GM18909 (cell line): ENCODE measurements around the gene STEAP1B.
A peak's percentile ranks its signal among the peaks of the same experiment; 100 is the strongest.
"Not testable (repeated sequence)": the region's sequence is repeated elsewhere in the genome, so short reads cannot be mapped to it uniquely, and the experiment has no call there.

Experiments
- ATAC-seq: cut with Tn5 transposase; IDR thresholded peaks from one replicate; pipeline ENCODE4 v1.9.1; 2021; ENCODE audit warnings: mild to moderate bottlenecking; ENCODE audit not compliant: unreplicated experiment, poor library complexity

STEAP1B gene

DNA sequence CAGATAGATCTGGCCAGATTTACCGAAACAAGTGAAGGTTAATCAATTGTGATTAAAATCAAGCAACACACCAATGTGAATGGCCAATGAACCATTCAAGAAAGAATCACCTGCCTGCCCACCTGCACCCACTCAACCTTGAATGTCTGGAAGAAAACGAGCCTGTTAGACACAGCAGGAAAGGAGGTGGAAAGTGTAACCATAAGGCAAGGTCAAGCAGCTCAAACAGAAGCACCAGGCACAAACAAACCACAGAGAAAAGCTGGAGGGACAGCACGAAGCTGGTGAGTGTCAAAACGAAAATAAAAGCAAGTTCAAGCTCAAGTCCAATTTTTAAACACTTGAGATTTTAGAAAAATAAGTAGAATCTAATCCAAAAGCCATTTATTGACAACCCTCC, 64.9 kb downstream of the STEAP1B start:
- ATAC-seq: peak; percentile 78

DNA sequence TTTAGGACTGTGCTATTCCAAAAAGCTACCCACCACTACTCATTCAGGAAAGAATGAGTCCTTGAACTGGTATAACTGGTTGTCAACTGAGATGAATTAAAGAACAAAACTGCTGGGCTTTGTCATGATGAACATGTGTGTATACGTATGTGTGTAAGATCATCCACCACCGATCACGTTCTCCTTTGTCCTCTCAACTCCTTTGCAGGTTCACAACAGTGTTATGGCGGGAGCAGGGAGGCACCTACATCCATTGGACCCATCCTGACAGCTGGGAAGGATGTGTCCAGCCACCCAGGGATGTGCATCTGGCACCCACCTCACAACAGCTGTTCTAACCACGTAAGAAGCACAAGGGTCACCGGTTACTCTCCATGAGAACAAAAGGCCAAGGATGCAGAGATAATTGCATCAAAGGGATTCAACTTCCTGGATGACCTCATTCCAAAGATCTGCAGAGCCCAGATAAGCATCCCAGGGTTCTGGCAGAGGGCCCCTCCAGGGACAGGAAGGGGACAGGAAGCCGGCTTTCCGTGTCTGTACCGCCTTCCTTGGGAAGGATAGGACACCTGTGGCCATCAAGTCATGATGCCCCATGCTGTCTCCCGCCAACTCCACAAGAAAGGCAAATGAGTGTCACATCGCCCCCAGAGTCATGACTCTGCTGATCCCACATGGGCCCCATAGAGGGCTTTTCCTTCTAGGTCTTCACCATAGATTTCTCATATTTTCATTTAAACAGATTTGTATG, 66.1 kb downstream of the STEAP1B start:
- ATAC-seq: no peak

DNA sequence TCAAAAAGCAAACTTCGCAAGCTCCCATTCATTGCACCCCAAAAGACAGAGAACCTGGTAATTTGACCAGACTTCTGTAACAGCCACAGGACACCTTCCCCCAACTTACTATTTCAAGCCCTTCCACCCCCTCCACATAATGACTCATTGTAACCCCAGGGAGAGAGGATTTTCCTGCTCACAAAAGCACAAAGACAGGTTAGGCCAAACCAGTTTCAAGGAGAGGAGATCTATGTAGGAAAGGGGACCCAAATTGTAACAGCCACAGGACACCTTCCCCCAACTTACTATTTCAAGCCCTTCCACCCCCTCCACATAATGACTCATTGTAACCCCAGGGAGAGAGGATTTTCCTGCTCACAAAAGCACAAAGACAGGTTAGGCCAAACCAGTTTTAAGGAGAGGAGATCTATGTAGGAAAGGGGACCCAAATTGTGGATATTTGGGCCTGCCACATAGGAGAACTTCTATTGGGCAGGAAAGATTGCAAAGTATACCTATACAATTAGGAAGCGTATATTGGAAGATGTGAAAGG, 66.8 kb downstream of the STEAP1B start:
- ATAC-seq: not testable (repeated sequence)

DNA sequence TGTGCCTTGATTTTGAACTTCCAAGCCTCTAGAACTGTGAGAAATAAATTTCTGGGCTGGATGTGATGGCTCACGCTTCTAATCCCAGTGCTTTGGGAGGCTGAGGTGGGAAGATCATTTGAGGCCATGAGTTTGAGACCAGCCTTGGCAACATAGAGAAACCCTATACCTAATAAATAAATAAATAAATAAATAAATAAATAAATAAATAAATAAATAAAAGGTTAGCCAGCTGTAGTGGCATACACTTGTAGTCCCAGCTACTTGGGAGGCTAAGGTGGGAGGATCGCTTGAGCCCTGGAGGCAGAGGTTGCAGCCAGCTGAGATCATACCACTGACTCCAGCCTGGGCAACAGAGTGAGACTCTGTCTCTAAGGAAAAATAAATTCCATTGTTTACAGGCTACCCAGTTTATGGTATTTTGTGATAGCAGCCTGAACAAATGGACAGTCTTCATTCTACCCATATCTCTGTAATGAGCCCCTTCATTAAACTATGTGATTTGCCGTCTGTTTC, 67.7 kb downstream of the STEAP1B start:
- ATAC-seq: no peak

DNA sequence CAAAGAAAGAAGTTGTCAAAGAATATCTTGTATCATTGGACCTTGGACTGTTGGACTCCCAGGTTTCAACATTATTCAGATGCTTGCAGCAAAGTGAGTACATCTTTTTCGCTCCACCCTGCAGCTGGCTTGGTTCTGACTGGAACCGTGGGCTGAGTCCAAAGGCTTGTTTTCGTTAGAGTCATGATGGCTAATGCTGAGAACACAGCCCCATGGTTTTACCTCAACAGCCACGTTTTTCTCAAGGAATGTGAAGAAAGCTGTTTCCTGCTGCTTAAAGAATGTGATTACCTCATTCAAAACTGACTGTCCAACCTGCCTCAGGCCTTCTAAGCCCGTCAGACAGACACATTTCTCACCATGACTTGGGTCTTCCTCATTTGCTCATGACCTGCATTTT, 69.5 kb downstream of the STEAP1B start:
- no peak for ATAC-seq

DNA sequence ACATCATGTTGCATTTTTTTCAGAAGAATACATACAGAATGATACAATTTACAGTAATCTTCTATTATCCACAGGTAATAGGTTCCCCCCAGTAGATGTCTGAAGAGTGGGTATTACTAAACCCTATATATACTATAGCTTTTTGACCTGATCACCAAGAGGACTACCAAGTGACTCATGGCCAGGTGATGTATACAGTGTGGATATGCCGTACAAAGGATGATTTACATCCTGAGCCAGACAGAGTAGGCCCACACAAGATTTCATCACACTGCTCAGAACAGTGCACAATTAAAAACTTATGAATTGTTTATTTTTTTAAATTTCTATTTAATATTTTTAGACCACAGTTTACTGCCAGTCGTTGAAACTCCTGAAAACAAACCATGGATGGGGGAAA, 70.6 kb downstream of the STEAP1B start:
- no peak for ATAC-seq

DNA sequence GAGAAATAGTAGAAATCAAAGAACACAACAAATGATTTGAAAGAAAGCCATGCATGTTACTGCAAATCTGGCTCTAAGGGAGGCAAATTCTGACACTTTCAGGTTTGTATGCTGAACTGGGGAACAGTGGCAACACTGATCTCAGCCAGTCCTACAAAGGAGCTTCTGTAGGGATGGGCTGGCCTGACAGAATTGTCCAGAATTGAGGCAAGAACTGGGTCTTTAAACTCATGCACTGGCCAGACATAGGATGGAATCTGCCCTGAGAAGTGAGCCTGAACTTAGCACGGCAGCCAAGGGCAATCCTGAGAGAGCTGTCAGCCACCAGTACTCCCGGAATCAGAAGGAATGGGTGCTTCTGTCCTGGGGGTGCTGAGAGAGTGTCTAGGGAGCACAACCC, 72.1 kb downstream of the STEAP1B start:
- no peak for ATAC-seq

DNA sequence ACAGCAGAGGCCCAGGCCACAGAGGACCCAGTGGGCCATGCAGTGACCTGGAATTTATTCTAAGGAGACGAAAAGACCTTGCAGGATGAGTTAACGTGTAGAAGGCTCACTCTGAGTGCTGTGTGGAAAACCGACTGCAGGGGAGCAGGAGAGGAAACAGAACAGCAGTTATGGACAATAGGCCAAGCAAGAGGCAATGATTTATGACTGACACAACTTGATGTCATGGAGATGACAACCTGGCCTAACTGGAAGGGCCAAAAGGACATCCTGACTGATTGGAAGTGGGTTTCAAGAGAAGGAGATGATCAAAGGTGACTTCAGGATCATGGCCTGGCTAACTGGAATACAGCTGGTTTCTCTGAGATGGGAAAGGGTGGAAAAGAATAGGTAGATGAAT, 72.9 kb downstream of the STEAP1B start:
- no peak for ATAC-seq

DNA sequence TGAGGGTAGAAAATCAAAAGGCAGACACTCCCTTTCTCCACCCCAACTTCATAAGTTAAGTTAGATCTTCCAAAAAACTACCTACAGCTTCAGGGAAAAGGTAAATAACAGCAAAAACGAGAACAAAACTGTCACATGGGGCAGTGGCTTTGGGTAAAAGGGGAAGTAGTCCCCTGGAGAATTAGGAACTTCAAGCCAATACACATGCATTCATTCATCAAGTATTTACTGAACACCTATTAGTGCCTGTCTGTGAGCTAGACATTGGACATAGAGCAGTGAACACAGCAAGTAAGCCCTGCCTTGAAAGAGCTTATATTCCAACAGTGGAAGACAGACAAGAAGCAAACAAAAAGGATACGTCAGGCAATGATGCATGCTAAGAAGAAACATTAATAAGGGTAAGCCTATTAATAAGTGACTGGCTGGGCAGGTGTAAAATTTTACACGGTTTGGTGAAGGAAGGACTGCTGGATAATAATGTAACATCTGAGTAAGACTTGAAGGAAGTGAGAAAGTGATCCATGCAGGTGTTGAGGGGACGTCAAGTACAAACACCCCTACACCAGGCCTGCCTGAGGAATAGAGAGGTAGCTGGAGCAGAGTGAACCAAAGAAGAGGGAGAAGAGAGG, 73.4 kb downstream of the STEAP1B start:
- ATAC-seq: peak; percentile 65

DNA sequence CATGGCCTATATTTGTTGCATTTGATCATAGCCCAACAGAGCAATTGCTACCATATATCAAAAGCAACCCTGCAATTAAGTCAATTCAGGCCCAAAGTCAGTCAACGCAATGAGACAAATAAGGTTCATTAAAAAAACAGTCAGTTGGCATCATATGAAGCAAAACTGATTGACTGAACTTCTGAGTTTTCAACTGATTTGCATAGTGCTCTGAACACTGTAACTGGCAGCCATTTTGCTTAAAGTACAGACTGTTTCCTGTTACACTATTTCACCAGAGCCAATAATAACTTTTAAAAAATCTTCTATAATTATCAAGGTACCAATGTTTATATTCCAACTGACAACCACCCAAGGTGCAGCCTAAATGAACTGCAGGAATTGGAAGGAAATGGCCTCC, 74.6 kb downstream of the STEAP1B start:
- no peak for ATAC-seq

DNA sequence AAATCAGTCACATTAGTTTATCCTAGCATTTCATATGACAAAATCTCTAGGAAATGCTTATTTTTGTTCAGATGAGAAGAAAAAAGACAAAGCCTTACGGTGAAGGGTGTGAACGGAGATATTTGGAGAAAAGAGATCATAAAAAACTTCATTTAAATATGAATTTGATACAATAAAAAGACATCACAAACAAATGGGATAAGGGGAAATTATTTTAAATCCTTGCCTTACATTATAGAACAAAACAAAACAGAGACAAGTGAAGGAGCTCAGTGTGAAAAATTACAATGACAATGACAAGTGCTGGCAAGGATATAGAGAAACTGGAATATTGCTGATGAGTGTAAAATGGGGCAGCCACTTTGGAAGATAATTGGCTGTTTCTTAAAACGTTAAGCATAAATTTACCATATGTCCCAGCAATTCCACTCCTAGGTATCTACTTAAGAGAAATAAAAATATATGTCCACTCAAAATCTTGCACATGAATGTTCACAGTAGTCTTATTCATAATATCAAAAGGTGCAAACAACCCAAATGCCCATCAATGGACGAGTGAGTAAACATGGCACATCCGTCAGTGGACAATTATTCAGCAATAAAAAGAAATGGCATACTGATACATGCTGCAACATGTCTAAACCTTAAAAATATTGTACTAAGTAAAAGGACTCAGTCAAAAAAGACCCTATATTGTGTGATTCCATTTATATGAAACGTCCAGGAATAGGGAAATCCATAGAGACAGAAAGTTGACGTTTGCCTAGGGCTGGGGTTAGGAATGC, 77.0 kb downstream of the STEAP1B start:
- no peak for ATAC-seq

DNA sequence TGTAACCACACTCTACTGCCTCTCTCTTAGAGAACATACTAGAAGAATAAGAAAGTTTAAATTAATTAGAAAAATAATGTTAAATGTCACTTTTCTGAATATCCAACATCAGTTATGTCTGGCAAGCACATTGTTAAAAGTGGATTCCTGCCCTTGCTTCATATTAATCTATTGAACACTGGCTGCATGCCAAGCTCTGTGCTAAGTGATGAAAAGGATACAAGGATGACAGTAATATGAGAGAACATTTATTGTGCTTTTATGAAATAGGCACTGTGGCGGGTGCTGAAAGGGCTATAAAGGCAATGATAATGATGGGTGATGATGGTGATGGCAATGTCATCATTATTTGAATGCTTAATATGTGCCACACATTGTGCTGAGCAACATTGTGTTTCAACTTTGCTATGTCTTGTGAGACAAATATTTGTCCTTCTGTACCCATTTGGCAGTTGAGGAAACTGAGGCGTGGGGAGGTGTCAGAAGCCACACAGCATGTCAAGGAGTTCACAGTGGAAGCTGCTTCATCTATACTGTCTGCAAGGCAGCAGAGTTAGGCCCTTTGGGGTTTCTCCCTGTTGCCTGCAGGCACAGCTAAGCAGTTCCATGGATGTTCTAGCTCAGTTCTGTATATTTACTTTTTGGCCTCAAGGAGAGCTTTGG, 78.9 kb downstream of the STEAP1B start:
- no peak for ATAC-seq

DNA sequence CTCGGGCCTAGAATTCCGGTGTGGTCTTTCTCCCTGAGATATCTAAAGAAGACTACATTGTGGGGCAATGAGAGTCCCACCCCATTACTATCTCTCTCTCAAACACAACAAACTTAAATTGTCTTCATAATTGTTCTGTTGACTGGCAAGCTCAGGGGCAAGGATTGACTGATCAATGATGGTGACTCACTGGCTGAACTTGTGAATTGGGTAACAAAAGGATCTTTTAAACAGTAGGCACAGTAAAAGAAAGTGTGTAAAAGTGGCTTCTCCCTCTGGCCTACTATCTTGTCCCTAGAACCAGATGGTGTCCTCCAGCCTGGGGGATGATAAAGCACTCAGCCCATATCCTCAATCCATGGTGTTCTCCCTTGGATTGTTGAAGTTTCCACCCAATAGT, 80.0 kb downstream of the STEAP1B start:
- no peak for ATAC-seq

DNA sequence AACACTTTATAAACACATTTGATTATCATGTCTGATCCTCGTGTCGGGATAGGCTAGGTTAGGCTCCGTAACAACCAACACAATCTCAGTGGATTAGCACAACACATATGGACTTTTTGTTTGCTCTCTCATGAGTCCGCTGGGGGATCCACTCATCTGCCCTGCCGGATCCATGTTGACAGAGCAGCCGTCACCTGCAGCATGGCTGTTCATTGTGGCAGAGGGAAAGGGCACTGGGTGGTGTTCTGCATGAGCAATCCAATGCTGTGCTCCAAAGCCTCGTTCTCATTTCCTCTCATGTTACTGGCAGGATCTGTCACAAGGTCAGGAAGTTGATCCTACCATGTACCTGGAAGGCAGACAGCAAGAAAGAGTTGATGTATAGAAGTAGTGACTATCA, 80.5 kb downstream of the STEAP1B start:
- no peak for ATAC-seq

DNA sequence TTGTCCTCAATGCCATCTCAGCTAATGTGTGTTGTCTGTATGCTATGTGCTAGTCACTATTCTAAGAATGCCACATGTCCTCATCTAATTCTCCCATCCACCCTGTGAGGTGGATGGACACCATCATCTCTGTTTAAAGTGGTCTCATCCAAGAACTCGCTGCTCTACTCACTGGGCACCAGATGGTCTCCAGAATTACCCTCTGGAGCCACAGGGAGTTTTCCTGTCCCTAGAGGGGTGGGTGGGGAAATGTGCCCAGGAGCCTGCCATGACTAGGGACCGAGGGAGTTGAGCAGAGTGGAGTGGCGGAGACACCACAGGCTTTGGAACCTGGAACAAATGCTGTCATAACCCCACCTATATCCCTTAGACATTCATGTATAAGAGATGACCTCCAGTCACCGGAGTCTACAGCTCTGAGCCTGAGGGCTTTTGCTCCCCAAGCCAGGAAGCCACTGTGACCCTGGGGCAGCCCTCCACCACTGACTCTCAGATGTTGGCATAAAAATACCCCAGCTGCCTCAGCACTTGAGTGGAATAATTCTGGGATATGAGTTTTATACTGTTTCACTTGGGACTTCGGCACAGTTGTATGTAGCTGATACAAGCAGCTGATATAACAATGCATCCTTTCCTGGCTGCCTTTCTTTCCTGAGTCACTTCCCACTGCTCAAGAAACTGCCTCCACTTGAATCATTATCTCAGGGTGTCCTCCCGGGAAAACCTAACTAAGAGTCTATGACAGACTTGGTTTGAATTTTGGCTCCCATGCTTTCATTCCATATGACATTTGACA, 81.5 kb downstream of the STEAP1B start:
- ATAC-seq: no peak

DNA sequence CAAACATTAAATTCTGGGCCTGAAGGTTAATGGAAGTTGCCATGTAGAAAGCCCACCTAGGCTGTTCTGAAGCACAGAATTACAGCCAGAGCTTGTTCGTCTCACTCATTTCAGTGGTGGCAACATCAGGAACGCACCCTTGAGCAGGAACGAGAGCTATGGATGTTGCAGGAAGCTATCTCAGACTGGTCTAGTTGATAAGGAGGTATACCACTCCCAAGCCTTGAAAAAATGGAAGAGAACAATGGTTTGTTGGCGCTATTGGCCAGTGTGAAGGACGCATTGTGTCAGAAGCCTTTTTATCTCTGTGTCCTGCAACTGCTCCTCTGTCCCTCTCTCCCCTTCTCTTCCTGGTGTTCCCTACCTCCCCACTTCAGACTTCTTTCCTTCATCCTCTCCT, 82.1 kb downstream of the STEAP1B start:
- no peak for ATAC-seq

DNA sequence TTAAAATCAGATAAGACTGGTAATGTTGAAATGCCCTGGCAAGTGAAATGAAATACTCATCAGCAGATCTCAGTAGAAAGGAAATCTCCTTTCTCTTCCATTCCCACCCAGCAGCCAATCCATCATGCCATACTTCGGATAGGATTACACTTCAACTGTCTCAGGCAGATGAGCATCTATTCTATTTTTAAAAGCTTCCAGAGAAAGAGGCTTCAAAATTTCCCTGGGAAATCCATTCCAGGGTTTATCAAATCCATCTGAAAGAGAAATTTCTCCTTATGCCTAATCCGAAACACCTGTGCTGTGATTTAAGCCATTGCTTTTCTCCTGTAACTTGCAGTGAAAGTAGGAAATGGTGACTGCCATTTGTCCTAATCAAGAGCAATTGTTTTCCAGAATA, 82.6 kb downstream of the STEAP1B start:
- ATAC-seq: no peak

DNA sequence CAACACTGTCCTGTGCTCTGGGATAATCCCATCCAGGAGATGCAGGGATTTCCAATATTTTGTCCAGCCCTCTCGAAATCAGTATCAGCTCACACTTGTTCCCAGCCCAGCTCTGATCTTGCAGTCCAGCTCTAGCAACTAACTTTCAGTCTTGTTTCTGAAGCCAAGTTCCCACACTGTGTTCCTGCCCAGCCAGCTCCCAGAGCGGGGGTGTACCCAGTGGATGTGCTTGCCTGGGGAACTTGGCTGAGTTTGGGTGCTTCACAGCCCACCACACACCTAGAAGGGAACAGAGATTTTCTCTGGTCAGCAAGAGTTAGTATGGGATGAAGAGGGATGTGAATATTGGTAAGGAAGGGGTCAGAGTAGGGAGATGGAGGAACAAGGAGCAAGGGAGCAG, 85.6 kb downstream of the STEAP1B start:
- ATAC-seq: no peak

DNA sequence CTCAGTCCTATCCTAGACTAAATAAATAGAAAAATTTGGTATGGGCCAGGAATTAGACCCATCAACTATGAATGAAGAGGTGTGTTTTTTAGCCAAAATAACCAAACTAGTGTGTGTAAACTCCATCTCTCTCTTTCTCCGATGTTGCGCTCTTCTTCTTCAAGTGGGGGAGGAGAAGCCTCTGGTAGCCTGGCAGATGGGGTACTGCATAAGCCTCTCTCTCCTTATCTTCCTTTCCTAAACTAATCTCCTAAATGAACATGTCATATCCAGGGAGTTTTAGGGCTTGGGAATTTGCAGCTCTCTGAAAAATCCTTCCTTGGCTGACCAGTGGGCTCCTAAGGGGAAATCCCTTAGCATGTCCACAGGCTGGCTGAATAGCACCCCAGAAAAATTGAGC, 86.8 kb downstream of the STEAP1B start:
- ATAC-seq: no peak
